Effector CD8-positive, alpha-beta T cell (primary cell): ENCODE measurements around the gene CDCP2.
"Not testable (repeated sequence)": the region's sequence is repeated elsewhere in the genome, so short reads cannot be mapped to it uniquely, and the experiment has no call there.

ENCODE experiments used
- DNase-seq: peaks from one replicate; lab custom pipeline; 2025; lab: John Stamatoyannopoulos, UW

The CDCP2 gene

GRCh38 chr1:54117815-54118563, 34.8 kb downstream of the CDCP2 start:
- DNase-seq = no peak

GRCh38 chr1:54115520-54115919, 37.3 kb downstream of the CDCP2 start:
- no peak for DNase-seq

- DNase-seq = no peak
Measured at GRCh38 chr1:54114955-54115354, 37.8 kb downstream of the CDCP2 start.

- DNase-seq = no peak
Measured at GRCh38 chr1:54114001-54114400, 38.8 kb downstream of the CDCP2 start.

GRCh38 chr1:54112705-54113368, 40.0 kb downstream of the CDCP2 start:
- DNase-seq = no peak

- no peak for DNase-seq
Measured at GRCh38 chr1:54112027-54112426, 40.8 kb downstream of the CDCP2 start.

GRCh38 chr1:54111624-54112023, 41.2 kb downstream of the CDCP2 start:
- no peak for DNase-seq

- no peak for DNase-seq
Measured at GRCh38 chr1:54110996-54111395, 41.8 kb downstream of the CDCP2 start.

GRCh38 chr1:54109129-54110090, 43.4 kb downstream of the CDCP2 start:
- DNase-seq = no peak

GRCh38 chr1:54108156-54108555, 44.6 kb downstream of the CDCP2 start:
- no peak for DNase-seq

- no peak for DNase-seq
Measured at GRCh38 chr1:54107131-54107530, 45.7 kb downstream of the CDCP2 start.

- no peak for DNase-seq
Measured at GRCh38 chr1:54105736-54106269, 47.0 kb downstream of the CDCP2 start.

GRCh38 chr1:54105080-54105479, 47.7 kb downstream of the CDCP2 start:
- DNase-seq = no peak

- DNase-seq = not testable (repeated sequence)
Measured at GRCh38 chr1:54104613-54105012, 48.2 kb downstream of the CDCP2 start.

GRCh38 chr1:54103414-54103813, 49.4 kb downstream of the CDCP2 start:
- no peak for DNase-seq

- DNase-seq = no peak
Measured at GRCh38 chr1:54100500-54100899, 52.3 kb downstream of the CDCP2 start.

- DNase-seq = no peak
Measured at GRCh38 chr1:54099061-54099610, 53.7 kb downstream of the CDCP2 start.

GRCh38 chr1:54096877-54097240, 55.9 kb downstream of the CDCP2 start:
- no peak for DNase-seq

- no peak for DNase-seq
Measured at GRCh38 chr1:54096227-54096876, 56.4 kb downstream of the CDCP2 start.

- no peak for DNase-seq
Measured at GRCh38 chr1:54095546-54096226, 57.1 kb downstream of the CDCP2 start.

GRCh38 chr1:54094730-54095105, 58.1 kb downstream of the CDCP2 start:
- DNase-seq = not testable (repeated sequence)
